ENCODE measurements around the gene ARMC9. TPM values are rescaled to one million over a fixed set of nuclear protein-coding genes. Genes with fewer than 3 reads are reported as not detected.
"Not testable (repeated sequence)": the region's sequence is repeated elsewhere in the genome, so short reads cannot be mapped to it uniquely, and the experiment has no call there.

ARMC9 gene
- total and polyA plus RNA-seq, 7 donors: 1.4 to 18.4 (median 2.2) TPM

GRCh38 chr2:231246171-231246842, 47.9 kb downstream of the ARMC9 start:
- Histone ChIP-seq H3K4me1 (no peaks in the 10 kb centered on the region), H3K27ac (no peak overlapping the region), H3K27me3 (ENCODE audit: insufficient read depth in 3 of 3, low read length in 2 of 3) (no peaks in the 10 kb centered on the region), H3K4me3 (no peak overlapping the region), H3K9me3 (no peaks in the 10 kb centered on the region), H3K36me3 (ENCODE audit: insufficient read depth in 1 of 2, low read depth in 1 of 2) (no peaks in the 10 kb centered on the region)
- intact Hi-C loops (cut with DNase I): no loop called here
- TF ChIP-seq CTCF (IDR thresholded peaks at IDR 0.05): no peak
- 90 to 95% (median 94%) methylated on average over 7 of the region's 7 CpGs for WGBS, 3 donors
- no peak for ATAC-seq
- no peak for DNase-seq

GRCh38 chr2:231250146-231250545, 51.7 kb downstream of the ARMC9 start:
- Histone ChIP-seq H3K9me3 (no peaks in the 10 kb centered on the region), H3K27me3 (ENCODE audit: insufficient read depth in 3 of 3, low read length in 2 of 3) (no peaks in the 10 kb centered on the region), H3K4me1 (no peaks in the 10 kb centered on the region), H3K4me3 (no peak overlapping the region), H3K36me3 (ENCODE audit: insufficient read depth in 1 of 2, low read depth in 1 of 2) (no peaks in the 10 kb centered on the region), H3K27ac (no peak overlapping the region)
- DNase-seq (no peak), ATAC-seq (no peak)
- no peak for TF ChIP-seq CTCF (IDR thresholded peaks at IDR 0.05)
- WGBS, 3 donors: 87 to 90% (median 87%) methylated on average over 5 of the region's 5 CpGs
- intact Hi-C loops (cut with DNase I): no loop called here

GRCh38 chr2:231250698-231251097, 52.3 kb downstream of the ARMC9 start:
- no peak for DNase-seq
- intact Hi-C loops (cut with DNase I): no loop called here
- no peak for TF ChIP-seq CTCF (IDR thresholded peaks at IDR 0.05)
- no peak overlapping the region for H3K27ac ChIP-seq
- no peak for ATAC-seq
- H3K4me3 ChIP-seq: no peak overlapping the region
- no peaks in the 10 kb centered on the region for H3K36me3 ChIP-seq (ENCODE audit: insufficient read depth in 1 of 2, low read depth in 1 of 2)
- no peaks in the 10 kb centered on the region for H3K4me1 ChIP-seq
- H3K9me3 ChIP-seq: no peaks in the 10 kb centered on the region
- H3K27me3 ChIP-seq (ENCODE audit: insufficient read depth in 3 of 3, low read length in 2 of 3): no peaks in the 10 kb centered on the region
- WGBS, 3 donors: 86 to 93% (median 89%) methylated on average over 3 of the region's 3 CpGs

GRCh38 chr2:231253292-231253691, 54.9 kb downstream of the ARMC9 start:
- WGBS, 3 donors: 83 to 95% (median 84%) methylated on average over 6 of the region's 6 CpGs
- H3K36me3 ChIP-seq (ENCODE audit: insufficient read depth in 1 of 2, low read depth in 1 of 2): not testable (repeated sequence)

GRCh38 chr2:231256494-231256893, 58.1 kb downstream of the ARMC9 start:
- intact Hi-C loops (cut with DNase I): no loop called here
- WGBS, 3 donors: 69 to 74% (median 71%) methylated on average over 6 of the region's 6 CpGs
- ATAC-seq: no peak
- no peaks in the 10 kb centered on the region for H3K4me1 ChIP-seq
- no peak overlapping the region for H3K4me3 ChIP-seq
- no peak for DNase-seq
- H3K27ac ChIP-seq: no peak overlapping the region
- TF ChIP-seq CTCF (IDR thresholded peaks at IDR 0.05): no peak
- H3K9me3 ChIP-seq: no peaks in the 10 kb centered on the region
- no peaks in the 10 kb centered on the region for H3K36me3 ChIP-seq (ENCODE audit: insufficient read depth in 1 of 2, low read depth in 1 of 2)
- H3K27me3 ChIP-seq (ENCODE audit: insufficient read depth in 3 of 3, low read length in 2 of 3): no peaks in the 10 kb centered on the region

More at GRCh38 chr2:231253292-231253691, 54.9 kb downstream of the ARMC9 start:
- DNase-seq; intact Hi-C loops (cut with DNase I); H3K4me3 ChIP-seq; H3K27me3 ChIP-seq (ENCODE audit: insufficient read depth in 3 of 3, low read length in 2 of 3); ATAC-seq; H3K9me3 ChIP-seq; H3K27ac ChIP-seq; H3K4me1 ChIP-seq: not testable (repeated sequence)

All from psoas muscle (tissue), 8 donors.